HepG2 (cell line): ENCODE measurements around the gene PTPRH. TPM values are rescaled to one million over a fixed set of nuclear protein-coding genes. Genes with fewer than 3 reads are reported as not detected.

Experiments used
- AGO1 ChIP-seq: fragments of 200-400 bp; formaldehyde crosslinking; IDR thresholded peaks from 2 replicates; pipeline ENCODE4 v1.6.1; 2017; ENCODE audit warnings: mild to moderate bottlenecking, low read depth, low read length, moderate library complexity; ENCODE audit not compliant: poor library complexity, severe bottlenecking
- ARID5B ChIP-seq: IDR thresholded peaks from 2 replicates; pipeline ENCODE4 v1.4.0; 2020; ENCODE audit warnings: mild to moderate bottlenecking, missing genetic modification reagents
- CENPT ChIP-seq: sonication (generic); formaldehyde crosslinking; IDR thresholded peaks from 2 replicates; pipeline ENCODE4 v1.8.0; 2022; ENCODE audit warnings: low read depth, mild to moderate bottlenecking, moderate library complexity, missing genetic modification reagents
- ETV5 ChIP-seq: IDR thresholded peaks from 2 replicates; pipeline ENCODE4 v1.6.1; 2018; ENCODE audit warnings: missing biosample characterization, missing genetic modification reagents, inconsistent platforms, borderline replicate concordance
- FOXA1 ChIP-seq, 2 experiments: fragments of 450-650 bp in 1 of 2; sonication (generic) in 1 of 2; formaldehyde crosslinking in 1 of 2; IDR thresholded peaks; 2 replicates each; pipeline versions ENCODE4 v1.4.0 to v1.6.1; 2016 to 2020; ENCODE audit warnings: missing genetic modification reagents in 1 of 2
- HNRNPUL1 ChIP-seq: fragments of 200-400 bp; formaldehyde crosslinking; IDR thresholded peaks from 2 replicates; pipeline ENCODE4 v1.6.1; 2017; ENCODE audit warnings: low read depth, mild to moderate bottlenecking, low read length, moderate library complexity
- IRF2 ChIP-seq: IDR thresholded peaks from 2 replicates; pipeline ENCODE4 v1.6.1; 2018; ENCODE audit warnings: missing genetic modification reagents, missing compliant biosample characterization
- KLF12 ChIP-seq: sonication (generic); formaldehyde crosslinking; IDR thresholded peaks from 2 replicates; pipeline ENCODE4 v1.4.0; 2020; ENCODE audit warnings: missing genetic modification reagents, borderline replicate concordance
- MAFK ChIP-seq, 2 experiments: IDR thresholded peaks in 1 of 2; conservative IDR thresholded peaks in 1 of 2; 2 replicates each; pipeline ENCODE4 v1.6.1; 2011; ENCODE audit warnings: improper control_type of control experiment in 2 of 2, low read length in 2 of 2
- MTA1 ChIP-seq: sonication (generic); formaldehyde crosslinking; IDR thresholded peaks from 2 replicates; pipeline ENCODE4 v1.4.0; 2020; ENCODE audit warnings: missing genetic modification reagents, mild to moderate bottlenecking, borderline replicate concordance
- NFYC ChIP-seq: IDR thresholded peaks from 2 replicates; pipeline ENCODE4 v1.6.1; 2016; ENCODE audit warnings: missing genetic modification reagents, missing compliant biosample characterization
- POLR2A ChIP-seq, 2 experiments: IDR thresholded peaks; 2 replicates each; pipeline ENCODE4 v1.6.1; 2011; ENCODE audit warnings: low read depth in 2 of 2, low read length in 2 of 2, mild to moderate bottlenecking in 1 of 2, moderate library complexity in 1 of 2; ENCODE audit not compliant: insufficient read depth in 1 of 2
- RARA ChIP-seq: IDR thresholded peaks from 2 replicates; pipeline ENCODE4 v1.6.1; 2016; ENCODE audit warnings: missing genetic modification reagents, missing compliant biosample characterization
- SIN3B ChIP-seq: fragments of 150-350 bp; IDR thresholded peaks from 2 replicates; pipeline ENCODE4 v1.6.1; 2014; ENCODE audit warnings: low read length
- SRSF1 ChIP-seq: fragments of 200-400 bp; formaldehyde crosslinking; optimal IDR thresholded peaks from 2 replicates; pipeline ENCODE3; 2017; ENCODE audit warnings: mild to moderate bottlenecking, low read depth, low read length, moderate library complexity
- SUZ12 ChIP-seq: fragments of 150-350 bp; IDR thresholded peaks from 2 replicates; pipeline ENCODE4 v1.6.1; 2014; ENCODE audit warnings: low read depth, low read length
- TRIM24 ChIP-seq: sonication (generic); formaldehyde crosslinking; IDR thresholded peaks from 2 replicates; pipeline ENCODE4 v1.8.0; 2022; ENCODE audit warnings: mild to moderate bottlenecking, missing genetic modification reagents
- ZNF230 ChIP-seq: sonication (generic); formaldehyde crosslinking; IDR thresholded peaks from 2 replicates; pipeline ENCODE4 v1.4.0; 2020; ENCODE audit warnings: mild to moderate bottlenecking, missing genetic modification reagents
- ZNF317 ChIP-seq: sonication (generic); formaldehyde crosslinking; IDR thresholded peaks from 2 replicates; pipeline ENCODE4 v1.5.0; 2020; ENCODE audit warnings: mild to moderate bottlenecking, missing genetic modification reagents
- ZNF44 ChIP-seq: sonication (generic); formaldehyde crosslinking; IDR thresholded peaks from 2 replicates; pipeline ENCODE4 v1.5.1; 2020; ENCODE audit warnings: mild to moderate bottlenecking, missing genetic modification reagents
- ZNF556 ChIP-seq: sonication (generic); formaldehyde crosslinking; IDR thresholded peaks from 2 replicates; pipeline ENCODE4 v1.4.0; 2020; ENCODE audit warnings: mild to moderate bottlenecking, missing genetic modification reagents, borderline replicate concordance
- ZNF558 ChIP-seq: sonication (generic); formaldehyde crosslinking; IDR thresholded peaks from 2 replicates; pipeline ENCODE4 v1.9.0; 2022; ENCODE audit warnings: mild to moderate bottlenecking, missing genetic modification reagents, borderline replicate concordance
- ZNF563 ChIP-seq: sonication (generic); formaldehyde crosslinking; IDR thresholded peaks from 2 replicates; pipeline ENCODE4 v1.8.0; 2022; ENCODE audit warnings: mild to moderate bottlenecking, moderate library complexity, missing genetic modification reagents
- ZNF709 ChIP-seq: sonication (generic); formaldehyde crosslinking; IDR thresholded peaks from 2 replicates; pipeline ENCODE4 v1.5.0; 2020; ENCODE audit warnings: mild to moderate bottlenecking, missing genetic modification reagents
- ZNF720 ChIP-seq: sonication (generic); formaldehyde crosslinking; IDR thresholded peaks from 2 replicates; pipeline ENCODE4 v1.4.0; 2020; ENCODE audit warnings: missing genetic modification reagents
- ZNF776 ChIP-seq: sonication (generic); formaldehyde crosslinking; IDR thresholded peaks from 2 replicates; pipeline ENCODE4 v1.4.0; 2020; ENCODE audit warnings: mild to moderate bottlenecking, missing genetic modification reagents
- polyA plus RNA-seq, 8 experiments: library from polyadenylated mRNA; depleted of rRNA in 3 of 8; stranded (reverse) in 7 of 8; unstranded in 1 of 8; fragments of >200 nt; fragmentation: Illumina TruSeq in 4 of 8; extraction: Trizol in 4 of 8; gene quantifications; 2 replicates each; pipeline versions ENCODE4 v1.2.1 to v1.2.3, GENCODE V29; 2011 to 2016; ENCODE audit warnings: low read depth in 4 of 8, missing spikeins in 1 of 8, mixed read lengths in 1 of 8; ENCODE audit not compliant: insufficient read depth in 1 of 8
- total RNA-seq, 5 experiments: library from RNA; depleted of rRNA; stranded (reverse); fragments of >200 nt; fragmentation: Illumina TruSeq; extraction: Trizol; gene quantifications; 2 replicates each; pipeline ENCODE4 v1.2.3, GENCODE V29; 2016; ENCODE audit warnings: low read depth in 1 of 5
- TF ChIP-seq, protein P1 (sequence below): sonication (generic); formaldehyde crosslinking; IDR thresholded peaks from 2 replicates; pipeline ENCODE4 v1.9.0; 2021; ENCODE audit warnings: missing genetic modification reagents, mild to moderate bottlenecking, borderline replicate concordance

PTPRH gene
- total and polyA plus RNA-seq, 2 of the 13 experiments (the other 11 are each of a cell fraction or from before 2014, with no cell fraction given): 14.7 to 125 TPM

GRCh38 chr19:55206664-55207500 lies 2.4 kb downstream of the PTPRH start (continued):
- no peak for TF ChIP-seq FOXA1 (IDR thresholded peaks at IDR 0.05)
- peak; percentile 34; the same call in 1 of the 2 replicates for TF ChIP-seq FOXA1 (CRISPR knock-in tag; IDR thresholded peaks at IDR 0.05)
- peak; percentile 66; the same call in 1 of the 2 replicates for TF ChIP-seq ZNF776 (CRISPR knock-in tag)
- peak; percentile 10; the same call in 1 of the 2 replicates for TF ChIP-seq IRF2 (CRISPR knock-in tag)
- TF ChIP-seq ZNF709 (CRISPR knock-in tag): peak; percentile 76; the same call in 1 of the 2 replicates
- TF ChIP-seq AGO1: peak; percentile 63
- TF ChIP-seq ARID5B (CRISPR knock-in tag): peak; percentile 59
- TF ChIP-seq SUZ12: no peak
- TF ChIP-seq HNRNPUL1: no peak
- TF ChIP-seq ZNF558 (CRISPR knock-in tag): no peak; the same call in 1 of the 2 replicates
- TF ChIP-seq CENPT (CRISPR knock-in tag): no peak
- TF ChIP-seq NFYC: no peak
- no peak for TF ChIP-seq KLF12 (CRISPR knock-in tag)
- TF ChIP-seq TRIM24: no peak
- TF ChIP-seq, protein P1, sequence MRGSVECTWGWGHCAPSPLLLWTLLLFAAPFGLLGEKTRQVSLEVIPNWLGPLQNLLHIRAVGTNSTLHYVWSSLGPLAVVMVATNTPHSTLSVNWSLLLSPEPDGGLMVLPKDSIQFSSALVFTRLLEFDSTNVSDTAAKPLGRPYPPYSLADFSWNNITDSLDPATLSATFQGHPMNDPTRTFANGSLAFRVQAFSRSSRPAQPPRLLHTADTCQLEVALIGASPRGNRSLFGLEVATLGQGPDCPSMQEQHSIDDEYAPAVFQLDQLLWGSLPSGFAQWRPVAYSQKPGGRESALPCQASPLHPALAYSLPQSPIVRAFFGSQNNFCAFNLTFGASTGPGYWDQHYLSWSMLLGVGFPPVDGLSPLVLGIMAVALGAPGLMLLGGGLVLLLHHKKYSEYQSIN (CRISPR knock-in tag): no peak
- TF ChIP-seq ZNF317: peak; percentile 87; the same call in 1 of the 2 replicates
- no peak for TF ChIP-seq ZNF720 (CRISPR knock-in tag)
- peak; percentile 87 for TF ChIP-seq RARA (CRISPR knock-in tag)
- peak; percentile 79 for TF ChIP-seq SRSF1
- TF ChIP-seq ETV5: peak; percentile 52; the same call in 1 of the 2 replicates
- no peak for TF ChIP-seq MAFK (conservative IDR thresholded peaks at IDR 0.05 in 1 of 2, IDR thresholded peaks at IDR 0.05 in 1 of 2; ENCODE audit: low read length in 2 of 2)
- TF ChIP-seq SIN3B: no peak
- no peak; the same call in 1 of the 2 replicates for TF ChIP-seq ZNF556 (CRISPR knock-in tag)
- TF ChIP-seq ZNF44: peak; percentile 77; the same call in 1 of the 2 replicates
- no peak for TF ChIP-seq ZNF563 (CRISPR knock-in tag)
- TF ChIP-seq ZNF230 (CRISPR knock-in tag): no peak
- peak; percentile 71 to 79 for TF ChIP-seq POLR2A (IDR thresholded peaks at IDR 0.05; ENCODE audit: insufficient read depth in 1 of 2, low read depth in 2 of 2, low read length in 2 of 2)
- TF ChIP-seq MTA1 (CRISPR knock-in tag): no peak
